HepG2 (cell line): Measurements from ENCODE around the gene GRK5. TPM values are rescaled to one million over a fixed set of nuclear protein-coding genes. Genes with fewer than 3 reads are reported as not detected.
A peak's percentile ranks its signal among the peaks of the same experiment; 100 is the strongest.

ENCODE experiments used
- ASH2L ChIP-seq: fragments of 300-600, 200-600 bp; sonication (generic); IDR thresholded peaks from 2 replicates; pipeline ENCODE4 v1.7.0; 2017; ENCODE audit warnings: low read depth, mild to moderate bottlenecking, moderate library complexity, mixed read lengths, low read length; ENCODE audit not compliant: insufficient read length
- ATAD3A ChIP-seq: sonication (generic); formaldehyde crosslinking; IDR thresholded peaks from 2 replicates; pipeline ENCODE4 v1.4.0; 2020; ENCODE audit warnings: missing genetic modification reagents
- CBX1 ChIP-seq: IDR thresholded peaks from one replicate; pipeline ENCODE4 v1.6.1; 2016; ENCODE audit warnings: antibody characterized with exemption, low read depth
- ELF3 ChIP-seq: IDR thresholded peaks from 2 replicates; pipeline ENCODE4 v1.6.1; 2016; ENCODE audit warnings: missing genetic modification reagents, missing compliant biosample characterization
- ERF ChIP-seq: IDR thresholded peaks from 2 replicates; pipeline ENCODE4 v1.6.1; 2018; ENCODE audit warnings: missing biosample characterization, missing genetic modification reagents
- GATAD2A ChIP-seq: IDR thresholded peaks from 2 replicates; pipeline ENCODE4 v1.6.1; 2016
- GFI1 ChIP-seq: sonication (generic); formaldehyde crosslinking; IDR thresholded peaks from 2 replicates; pipeline ENCODE4 v1.5.0; 2020; ENCODE audit warnings: missing genetic modification reagents, mild to moderate bottlenecking, borderline replicate concordance
- HIVEP1 ChIP-seq: sonication (generic); formaldehyde crosslinking; IDR thresholded peaks from 2 replicates; pipeline ENCODE4 v1.4.0; 2020; ENCODE audit warnings: mild to moderate bottlenecking, missing genetic modification reagents
- HNF1B ChIP-seq: sonication (generic); formaldehyde crosslinking; IDR thresholded peaks from 2 replicates; pipeline ENCODE4 v1.5.1; 2020; ENCODE audit warnings: mild to moderate bottlenecking, moderate library complexity, missing genetic modification reagents
- IRX3 ChIP-seq: sonication (generic); formaldehyde crosslinking; IDR thresholded peaks from 2 replicates; pipeline ENCODE4 v1.8.1; 2023; ENCODE audit warnings: mild to moderate bottlenecking, low read depth, missing genetic modification reagents, borderline replicate concordance
- KDM4B ChIP-seq: sonication (generic); formaldehyde crosslinking; IDR thresholded peaks from 2 replicates; pipeline ENCODE4 v1.4.0; 2020; ENCODE audit warnings: missing genetic modification reagents
- MEIS1 ChIP-seq: sonication (generic); formaldehyde crosslinking; IDR thresholded peaks from 2 replicates; pipeline ENCODE4 v1.9.0; 2021; ENCODE audit warnings: mild to moderate bottlenecking, missing genetic modification reagents, moderate library complexity, borderline replicate concordance
- NCOA2 ChIP-seq: sonication (generic); formaldehyde crosslinking; IDR thresholded peaks from 2 replicates; pipeline ENCODE4 v1.8.0; 2022; ENCODE audit warnings: inconsistent platforms
- NFE2L2 ChIP-seq: fragments of 150-350 bp; IDR thresholded peaks from 2 replicates; pipeline ENCODE4 v1.6.1; 2014; ENCODE audit warnings: low read length
- PITX1 ChIP-seq: sonication (generic); formaldehyde crosslinking; IDR thresholded peaks from 2 replicates; pipeline ENCODE4 v1.5.1; 2020; ENCODE audit warnings: mild to moderate bottlenecking, missing genetic modification reagents
- SOX5 ChIP-seq: IDR thresholded peaks from 2 replicates; pipeline ENCODE4 v1.6.1; 2016; ENCODE audit warnings: borderline replicate concordance
- SPEN ChIP-seq: sonication (generic); formaldehyde crosslinking; IDR thresholded peaks from 2 replicates; pipeline ENCODE4 v1.5.1; 2020; ENCODE audit warnings: low read depth, mild to moderate bottlenecking, missing genetic modification reagents
- STAT5B ChIP-seq: sonication (generic); formaldehyde crosslinking; IDR thresholded peaks from 2 replicates; pipeline ENCODE4 v1.4.0; 2020; ENCODE audit warnings: missing genetic modification reagents
- TCF7 ChIP-seq: sonication (generic); IDR thresholded peaks from 2 replicates; pipeline ENCODE4 v1.6.1; 2016; ENCODE audit warnings: antibody characterized with exemption, low read depth
- TEAD3 ChIP-seq: optimal IDR thresholded peaks from 2 replicates; pipeline ENCODE3; 2016; ENCODE audit warnings: borderline replicate concordance
- TFAP4 ChIP-seq: sonication (generic); IDR thresholded peaks from 2 replicates; pipeline ENCODE4 v1.6.1; 2016; ENCODE audit warnings: low read depth, borderline replicate concordance
- ZKSCAN8 ChIP-seq: IDR thresholded peaks from 2 replicates; pipeline ENCODE4 v1.6.1; 2016; ENCODE audit warnings: borderline replicate concordance, missing genetic modification reagents, missing compliant biosample characterization
- ZNF143 ChIP-seq: sonication (generic); formaldehyde crosslinking; IDR thresholded peaks from 2 replicates; pipeline ENCODE4 v1.4.0; 2020; ENCODE audit warnings: missing genetic modification reagents
- ZNF605 ChIP-seq: sonication (generic); formaldehyde crosslinking; IDR thresholded peaks from 2 replicates; pipeline ENCODE4 v1.8.0; 2022; ENCODE audit warnings: mild to moderate bottlenecking, missing genetic modification reagents
- polyA plus RNA-seq, 8 experiments: library from polyadenylated mRNA; depleted of rRNA in 3 of 8; stranded (reverse) in 7 of 8; unstranded in 1 of 8; fragments of >200 nt; fragmentation: Illumina TruSeq in 4 of 8; extraction: Trizol in 4 of 8; gene quantifications; 2 replicates each; pipeline versions ENCODE4 v1.2.1 to v1.2.3, GENCODE V29; 2011 to 2016; ENCODE audit warnings: low read depth in 4 of 8, missing spikeins in 1 of 8, mixed read lengths in 1 of 8; ENCODE audit not compliant: insufficient read depth in 1 of 8
- total RNA-seq, 5 experiments: library from RNA; depleted of rRNA; stranded (reverse); fragments of >200 nt; fragmentation: Illumina TruSeq; extraction: Trizol; gene quantifications; 2 replicates each; pipeline ENCODE4 v1.2.3, GENCODE V29; 2016; ENCODE audit warnings: low read depth in 1 of 5
- TF ChIP-seq, protein P1 (sequence below): sonication (generic); formaldehyde crosslinking; IDR thresholded peaks from 2 replicates; pipeline ENCODE4 v1.5.0; 2020; ENCODE audit warnings: mild to moderate bottlenecking, missing genetic modification reagents
- TF ChIP-seq, protein P2 (sequence below): sonication (generic); formaldehyde crosslinking; IDR thresholded peaks from 2 replicates; pipeline ENCODE4 v1.4.0; 2020; ENCODE audit warnings: missing genetic modification reagents

GRK5 gene
- total and polyA plus RNA-seq, 2 of the 13 experiments (the other 11 are each of a cell fraction or from before 2014, with no cell fraction given) = 10.4 to 12.6 TPM

DNA sequence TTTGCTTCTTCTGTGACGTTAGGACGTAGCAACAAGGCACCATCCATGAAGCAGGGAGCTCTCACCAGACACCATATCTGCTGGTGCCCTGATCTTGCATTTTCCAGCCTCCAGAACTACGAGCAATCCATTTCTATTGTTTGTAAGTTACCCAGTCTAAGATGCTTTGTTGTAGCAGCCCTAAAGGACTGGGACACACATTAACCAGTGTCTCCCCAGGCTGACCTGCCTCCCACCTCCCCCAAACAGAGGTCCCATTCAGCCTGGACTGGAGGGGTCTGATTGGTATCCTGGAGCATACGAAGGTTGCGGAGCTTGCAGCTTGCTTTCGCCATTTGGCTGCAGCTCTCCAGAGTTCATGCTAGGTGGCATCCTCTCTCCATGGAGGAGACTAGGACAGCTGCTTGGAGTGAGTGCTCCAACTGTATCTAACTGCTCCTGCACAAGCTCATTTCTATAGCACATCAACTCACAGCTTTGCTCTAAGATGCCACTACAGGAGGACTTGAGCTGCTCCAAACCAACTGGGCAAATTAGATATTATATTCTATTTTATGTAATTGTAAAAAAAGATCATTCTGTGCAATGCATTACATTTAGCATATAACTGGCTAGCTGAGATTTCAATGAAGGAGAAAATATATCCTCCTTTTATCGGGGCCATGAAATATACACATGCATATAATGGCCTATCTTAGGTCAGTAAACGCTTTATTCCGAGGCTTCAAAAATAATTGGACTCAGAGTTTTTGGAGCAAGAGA, 8.0 kb upstream of the GRK5 start (continued):
- TF ChIP-seq TEAD3 (CRISPR knock-in tag) = peak; percentile 21
- TF ChIP-seq IRX3 (CRISPR knock-in tag) = no peak
- no peak for TF ChIP-seq ASH2L
- TF ChIP-seq ELF3 (CRISPR knock-in tag) = peak; percentile 42; the same call in 1 of the 2 replicates
- peak; percentile 70; the same call in 1 of the 2 replicates for TF ChIP-seq GATAD2A (CRISPR knock-in tag)
- TF ChIP-seq SPEN (CRISPR knock-in tag) = no peak
- no peak for TF ChIP-seq STAT5B (CRISPR knock-in tag)
- TF ChIP-seq PITX1 (CRISPR knock-in tag) = no peak
- no peak for TF ChIP-seq ATAD3A (CRISPR knock-in tag)
- TF ChIP-seq HNF1B (CRISPR knock-in tag) = 0 out of 2 replicates have a peak, but pooled peaks have one; percentile 39
- TF ChIP-seq NFE2L2 = no peak
- no peak for TF ChIP-seq ZNF143 (CRISPR knock-in tag)
- TF ChIP-seq ZKSCAN8 (CRISPR knock-in tag) = no peak
- peak; percentile 52; the same call in 1 of the 2 replicates for TF ChIP-seq TFAP4
- peak; percentile 49; the same call in 1 of the 2 replicates for TF ChIP-seq ERF (CRISPR knock-in tag)
- TF ChIP-seq TCF7 = no peak
- TF ChIP-seq NCOA2 (CRISPR knock-in tag) = no peak
- TF ChIP-seq KDM4B (CRISPR knock-in tag) = no peak
- peak; percentile 28; the same call in 1 of the 2 replicates for TF ChIP-seq ZNF605 (CRISPR knock-in tag)
- peak; percentile 27; the same call in 1 of the 2 replicates for TF ChIP-seq GFI1 (CRISPR knock-in tag)
- TF ChIP-seq, protein P1, sequence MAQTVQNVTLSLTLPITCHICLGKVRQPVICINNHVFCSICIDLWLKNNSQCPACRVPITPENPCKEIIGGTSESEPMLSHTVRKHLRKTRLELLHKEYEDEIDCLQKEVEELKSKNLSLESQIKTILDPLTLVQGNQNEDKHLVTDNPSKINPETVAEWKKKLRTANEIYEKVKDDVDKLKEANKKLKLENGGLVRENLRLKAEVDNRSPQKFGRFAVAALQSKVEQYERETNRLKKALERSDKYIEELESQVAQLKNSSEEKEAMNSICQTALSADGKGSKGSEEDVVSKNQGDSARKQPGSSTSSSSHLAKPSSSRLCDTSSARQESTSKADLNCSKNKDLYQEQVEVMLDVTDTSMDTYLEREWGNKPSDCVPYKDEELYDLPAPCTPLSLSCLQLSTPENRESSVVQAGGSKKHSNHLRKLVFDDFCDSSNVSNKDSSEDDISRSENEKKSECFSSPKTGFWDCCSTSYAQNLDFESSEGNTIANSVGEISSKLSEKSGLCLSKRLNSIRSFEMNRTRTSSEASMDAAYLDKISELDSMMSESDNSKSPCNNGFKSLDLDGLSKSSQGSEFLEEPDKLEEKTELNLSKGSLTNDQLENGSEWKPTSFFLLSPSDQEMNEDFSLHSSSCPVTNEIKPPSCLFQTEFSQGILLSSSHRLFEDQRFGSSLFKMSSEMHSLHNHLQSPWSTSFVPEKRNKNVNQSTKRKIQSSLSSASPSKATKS (CRISPR knock-in tag) = no peak
- 0 out of 2 replicates have a peak, but pooled peaks have one; percentile 26 for TF ChIP-seq SOX5 (CRISPR knock-in tag)
- no peak for TF ChIP-seq HIVEP1 (CRISPR knock-in tag)
- no peak for TF ChIP-seq CBX1
- TF ChIP-seq MEIS1 (CRISPR knock-in tag) = 0 out of 2 replicates have a peak, but pooled peaks have one; percentile 47
- TF ChIP-seq, protein P2, sequence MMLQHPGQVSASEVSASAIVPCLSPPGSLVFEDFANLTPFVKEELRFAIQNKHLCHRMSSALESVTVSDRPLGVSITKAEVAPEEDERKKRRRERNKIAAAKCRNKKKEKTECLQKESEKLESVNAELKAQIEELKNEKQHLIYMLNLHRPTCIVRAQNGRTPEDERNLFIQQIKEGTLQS (CRISPR knock-in tag) = no peak
